ENCODE results near the gene GPSM1.

The GPSM1 gene

GRCh38 chr9:136359774-136360718, 32.7 kb downstream of the GPSM1 start:
- DNase-seq (ENCODE audit: low read depth in 2 of 2), result no peak

GRCh38 chr9:136361047-136361753, 33.9 kb downstream of the GPSM1 start:
- no peak for DNase-seq (ENCODE audit: low read depth in 2 of 2)

- DNase-seq (ENCODE audit: low read depth in 2 of 2), result no peak
Measured at GRCh38 chr9:136361754-136362449, 34.6 kb downstream of the GPSM1 start.

GRCh38 chr9:136362450-136362784, 35.1 kb downstream of the GPSM1 start:
- no peak for DNase-seq (ENCODE audit: low read depth in 2 of 2)

GRCh38 chr9:136363106-136363948, 36.0 kb downstream of the GPSM1 start, which contains the start of gene DNLZ:
Gene DNLZ (minus strand): TSS chr9:136363744. CDS start chr9:136363714, 30 bp downstream.
- DNase-seq (ENCODE audit: low read depth in 2 of 2), result peak; percentile 86 to 95

- no peak for DNase-seq (ENCODE audit: low read depth in 2 of 2)
Measured at GRCh38 chr9:136363949-136364748, 36.8 kb downstream of the GPSM1 start.

- DNase-seq (ENCODE audit: low read depth in 2 of 2), result no peak
Measured at GRCh38 chr9:136364942-136365774, 37.8 kb downstream of the GPSM1 start.

- no peak for DNase-seq (ENCODE audit: low read depth in 2 of 2)
Measured at GRCh38 chr9:136365775-136366222, 38.5 kb downstream of the GPSM1 start.

- DNase-seq (ENCODE audit: low read depth in 2 of 2), result no peak
Measured at GRCh38 chr9:136366826-136367225, 39.5 kb downstream of the GPSM1 start.

- no peak for DNase-seq (ENCODE audit: low read depth in 2 of 2)
Measured at GRCh38 chr9:136367296-136368145, 40.2 kb downstream of the GPSM1 start.

- no peak for DNase-seq (ENCODE audit: low read depth in 2 of 2)
Measured at GRCh38 chr9:136368190-136368589, 40.9 kb downstream of the GPSM1 start.

GRCh38 chr9:136370037-136370436, 42.7 kb downstream of the GPSM1 start:
- no peak for DNase-seq (ENCODE audit: low read depth in 2 of 2)

GRCh38 chr9:136370687-136371532, 43.6 kb downstream of the GPSM1 start:
- DNase-seq (ENCODE audit: low read depth in 2 of 2), result no peak

- no peak for DNase-seq (ENCODE audit: low read depth in 2 of 2)
Measured at GRCh38 chr9:136371533-136371880, 44.2 kb downstream of the GPSM1 start.

GRCh38 chr9:136372006-136372405, 44.7 kb downstream of the GPSM1 start:
- no peak for DNase-seq (ENCODE audit: low read depth in 2 of 2)

- no peak for DNase-seq (ENCODE audit: low read depth in 2 of 2)
Measured at GRCh38 chr9:136372561-136373299, 45.4 kb downstream of the GPSM1 start.

Data from stimulated activated CD4-positive, alpha-beta T cell treated with anti-CD3 and anti-CD28 coated beads, Interleukin-1b, Interleukin-23, amount 100 ng/mL, for 1 hour (primary cell).